ENCODE results near the gene C11orf68. TPM values are rescaled to one million over a fixed set of nuclear protein-coding genes. Genes with fewer than 3 reads are reported as not detected.
A peak's percentile ranks its signal among the peaks of the same experiment; 100 is the strongest.

Gene C11orf68
- total and polyA plus RNA-seq, 10 of the 15 experiments (the other 5 are each of a cell fraction or from before 2014, with no cell fraction given), result 3.0 to 25.4 (median 16.7) TPM

- TF ChIP-seq PBX3 (IDR thresholded peaks at IDR 0.05; ENCODE audit: insufficient replicate concordance, low read depth, low read length), result no peak
- 0 out of 2 replicates have a peak, but pooled peaks have one; percentile 33 for TF ChIP-seq TARDBP (IDR thresholded peaks at IDR 0.05; ENCODE audit: borderline replicate concordance)
- TF ChIP-seq MEF2A (IDR thresholded peaks at IDR 0.05; ENCODE audit: insufficient read depth, low read depth, low read length), result no peak
- TF ChIP-seq ASH2L (IDR thresholded peaks at IDR 0.05; ENCODE audit: borderline replicate concordance, low read depth), result no peak
- TF ChIP-seq E4F1 (IDR thresholded peaks at IDR 0.05; ENCODE audit: borderline replicate concordance, partially characterized antibody), result no peak
- TF ChIP-seq NR2F1 (conservative IDR thresholded peaks at IDR 0.05), result peak; percentile 87
- TF ChIP-seq, protein P1, sequence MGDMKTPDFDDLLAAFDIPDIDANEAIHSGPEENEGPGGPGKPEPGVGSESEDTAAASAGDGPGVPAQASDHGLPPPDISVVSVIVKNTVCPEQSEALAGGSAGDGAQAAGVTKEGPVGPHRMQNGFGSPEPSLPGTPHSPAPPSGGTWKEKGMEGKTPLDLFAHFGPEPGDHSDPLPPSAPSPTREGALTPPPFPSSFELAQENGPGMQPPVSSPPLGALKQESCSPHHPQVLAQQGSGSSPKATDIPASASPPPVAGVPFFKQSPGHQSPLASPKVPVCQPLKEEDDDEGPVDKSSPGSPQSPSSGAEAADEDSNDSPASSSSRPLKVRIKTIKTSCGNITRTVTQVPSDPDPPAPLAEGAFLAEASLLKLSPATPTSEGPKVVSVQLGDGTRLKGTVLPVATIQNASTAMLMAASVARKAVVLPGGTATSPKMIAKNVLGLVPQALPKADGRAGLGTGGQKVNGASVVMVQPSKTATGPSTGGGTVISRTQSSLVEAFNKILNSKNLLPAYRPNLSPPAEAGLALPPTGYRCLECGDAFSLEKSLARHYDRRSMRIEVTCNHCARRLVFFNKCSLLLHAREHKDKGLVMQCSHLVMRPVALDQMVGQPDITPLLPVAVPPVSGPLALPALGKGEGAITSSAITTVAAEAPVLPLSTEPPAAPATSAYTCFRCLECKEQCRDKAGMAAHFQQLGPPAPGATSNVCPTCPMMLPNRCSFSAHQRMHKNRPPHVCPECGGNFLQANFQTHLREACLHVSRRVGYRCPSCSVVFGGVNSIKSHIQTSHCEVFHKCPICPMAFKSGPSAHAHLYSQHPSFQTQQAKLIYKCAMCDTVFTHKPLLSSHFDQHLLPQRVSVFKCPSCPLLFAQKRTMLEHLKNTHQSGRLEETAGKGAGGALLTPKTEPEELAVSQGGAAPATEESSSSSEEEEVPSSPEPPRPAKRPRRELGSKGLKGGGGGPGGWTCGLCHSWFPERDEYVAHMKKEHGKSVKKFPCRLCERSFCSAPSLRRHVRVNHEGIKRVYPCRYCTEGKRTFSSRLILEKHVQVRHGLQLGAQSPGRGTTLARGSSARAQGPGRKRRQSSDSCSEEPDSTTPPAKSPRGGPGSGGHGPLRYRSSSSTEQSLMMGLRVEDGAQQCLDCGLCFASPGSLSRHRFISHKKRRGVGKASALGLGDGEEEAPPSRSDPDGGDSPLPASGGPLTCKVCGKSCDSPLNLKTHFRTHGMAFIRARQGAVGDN (IDR thresholded peaks at IDR 0.05), result 0 out of 2 replicates have a peak, but pooled peaks have one; percentile 32
- peak; percentile 87 to 94 for TF ChIP-seq BHLHE40 (IDR thresholded peaks at IDR 0.05; ENCODE audit: borderline replicate concordance in 1 of 2, low read depth in 2 of 2, low read length in 1 of 2)
- no peak for TF ChIP-seq RFX5 (IDR thresholded peaks at IDR 0.05; ENCODE audit: low read depth, low read length)
- no peak for TF ChIP-seq SRF (IDR thresholded peaks at IDR 0.05; ENCODE audit: low read depth in 2 of 2, low read length in 2 of 2)
- no peak for TF ChIP-seq BRCA1 (IDR thresholded peaks at IDR 0.05; ENCODE audit: low read depth, low read length)
- peak; percentile 25; the same call in 1 of the 2 replicates for TF ChIP-seq CHD2 (IDR thresholded peaks at IDR 0.05; ENCODE audit: borderline replicate concordance, low read depth, low read length)
- 0 out of 2 replicates have a peak, but pooled peaks have one; percentile 18 for TF ChIP-seq EED (IDR thresholded peaks at IDR 0.05; ENCODE audit: low read depth)
- TF ChIP-seq, protein P2, sequence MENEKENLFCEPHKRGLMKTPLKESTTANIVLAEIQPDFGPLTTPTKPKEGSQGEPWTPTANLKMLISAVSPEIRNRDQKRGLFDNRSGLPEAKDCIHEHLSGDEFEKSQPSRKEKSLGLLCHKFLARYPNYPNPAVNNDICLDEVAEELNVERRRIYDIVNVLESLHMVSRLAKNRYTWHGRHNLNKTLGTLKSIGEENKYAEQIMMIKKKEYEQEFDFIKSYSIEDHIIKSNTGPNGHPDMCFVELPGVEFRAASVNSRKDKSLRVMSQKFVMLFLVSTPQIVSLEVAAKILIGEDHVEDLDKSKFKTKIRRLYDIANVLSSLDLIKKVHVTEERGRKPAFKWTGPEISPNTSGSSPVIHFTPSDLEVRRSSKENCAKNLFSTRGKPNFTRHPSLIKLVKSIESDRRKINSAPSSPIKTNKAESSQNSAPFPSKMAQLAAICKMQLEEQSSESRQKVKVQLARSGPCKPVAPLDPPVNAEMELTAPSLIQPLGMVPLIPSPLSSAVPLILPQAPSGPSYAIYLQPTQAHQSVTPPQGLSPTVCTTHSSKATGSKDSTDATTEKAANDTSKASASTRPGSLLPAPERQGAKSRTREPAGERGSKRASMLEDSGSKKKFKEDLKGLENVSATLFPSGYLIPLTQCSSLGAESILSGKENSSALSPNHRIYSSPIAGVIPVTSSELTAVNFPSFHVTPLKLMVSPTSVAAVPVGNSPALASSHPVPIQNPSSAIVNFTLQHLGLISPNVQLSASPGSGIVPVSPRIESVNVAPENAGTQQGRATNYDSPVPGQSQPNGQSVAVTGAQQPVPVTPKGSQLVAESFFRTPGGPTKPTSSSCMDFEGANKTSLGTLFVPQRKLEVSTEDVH (IDR thresholded peaks at IDR 0.05; ENCODE audit: low read depth, partially characterized antibody), result no peak
- peak; percentile 58; the same call in 1 of the 2 replicates for TF ChIP-seq BACH1 (IDR thresholded peaks at IDR 0.05; ENCODE audit: borderline replicate concordance)
Observed at GRCh38 chr11:65873318-65874156, 45.3 kb downstream of the C11orf68 start (continued).

Data from GM12878 (cell line).